ENCODE results near the gene WWC2. TPM values are rescaled to one million over a fixed set of nuclear protein-coding genes. Genes with fewer than 3 reads are reported as not detected.

The WWC2 gene
- total and polyA plus RNA-seq, 2 donors (not counting 3 experiments of a cell fraction or from before 2014, with no cell fraction given): 12.9 to 52.2 TPM

GRCh38 chr4:183362916-183363542, 264.0 kb downstream of the WWC2 start:
- no peaks in the 10 kb centered on the region for H3K36me3 ChIP-seq (ENCODE audit: control insufficient read depth in 2 of 2, extremely low read depth in 1 of 2, insufficient read depth in 2 of 2, low read length in 2 of 2)
- no peak overlapping the region for H3K9ac ChIP-seq (replicated peaks; ENCODE audit: extremely low read depth, insufficient read depth, low read length)
- dilution Hi-C loops (cut with MboI; ENCODE audit: extremely low pct_ligation_motif_present, low sequenced_read_pairs): no loop called here
- BruUV-seq (replicated peaks): no TSS peak
- no peak overlapping the region for H3K27ac ChIP-seq (ENCODE audit: insufficient read depth, low read depth, low read length)
- no peaks in the 10 kb centered on the region for H3K79me2 ChIP-seq (ENCODE audit: control insufficient read depth, insufficient read depth, low read length)
- H3K4me2 ChIP-seq (ENCODE audit: insufficient read depth, low read length): no peak overlapping the region
- H4K20me1 ChIP-seq (replicated peaks; ENCODE audit: control insufficient read depth, extremely low read depth, insufficient read depth, low read length): no peaks in the 10 kb centered on the region
- peaks cover 8% of the 10 kb centered on the region for H3K4me1 ChIP-seq (ENCODE audit: control insufficient read depth, extremely low read depth, insufficient read depth, low read length)
- TF ChIP-seq POLR2AphosphoS5 (IDR thresholded peaks at IDR 0.05; ENCODE audit: insufficient read depth, low read depth, low read length) (no peak), MYC (IDR thresholded peaks at IDR 0.05; ENCODE audit: low read depth, low read length) (no peak), CTCF (IDR thresholded peaks at IDR 0.05; ENCODE audit: extremely low read depth in 1 of 2, insufficient read depth in 1 of 2, low read depth in 1 of 2, low read length in 2 of 2) (peak in 1 of 2 donors; percentile 34)
- POLR2A ChIA-PET: no interaction called here
- no peaks in the 10 kb centered on the region for H3K9me1 ChIP-seq (replicated peaks; ENCODE audit: control insufficient read depth, extremely low read depth, insufficient read depth, low read length)
- H3K9me3 ChIP-seq (replicated peaks; ENCODE audit: control insufficient read depth, insufficient read depth, low read length): no peaks in the 10 kb centered on the region
- H3K27me3 ChIP-seq (ENCODE audit: control insufficient read depth in 2 of 2, insufficient read depth in 2 of 2, low read length in 2 of 2): no peaks in the 10 kb centered on the region
- peak; percentile 52 for DNase-seq (ENCODE audit: low read depth, low spot score)
- no peak overlapping the region for H3K4me3 ChIP-seq (replicated peaks in 1 of 3; ENCODE audit: insufficient read depth in 1 of 3, low read depth in 1 of 3, low read length in 3 of 3)
- intact Hi-C loops (cut with micrococcal nuclease): loop anchor here (1.0 kb wide), 1 partner anchor 101 kb away; no protein-coding TSS in a partner anchor
- FAIRE-seq: no peak
- H2AFZ ChIP-seq (ENCODE audit: low read depth, low read length): no peak overlapping the region
- CTCF ChIA-PET: interaction anchor here (0.6 to 5.1 kb wide), 9 partner anchors 12 to 387 kb away, joined by 3 to 33 read pairs (median 4); no protein-coding TSS in a partner anchor

DNA sequence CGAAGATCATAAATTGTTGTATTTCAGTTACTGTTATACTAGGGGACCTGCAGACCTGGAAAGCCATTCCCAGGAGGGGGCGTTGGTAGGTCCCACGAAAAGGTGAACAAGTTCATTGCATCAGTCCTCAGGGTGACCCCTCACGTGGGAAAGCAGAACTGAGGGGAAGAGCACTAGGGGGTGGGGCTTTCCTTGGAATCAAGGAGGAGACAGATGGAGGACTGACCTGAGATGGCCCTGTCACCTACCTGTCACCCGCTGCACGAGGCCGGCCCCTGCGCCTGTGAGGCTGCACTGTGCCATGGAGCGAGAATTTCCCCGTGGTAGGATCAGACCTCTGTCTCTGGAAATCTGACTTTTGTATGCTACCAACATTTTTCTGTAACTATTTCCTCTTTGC, 265.0 kb downstream of the WWC2 start:
- Histone ChIP-seq H3K4me3 (replicated peaks in 1 of 3; ENCODE audit: insufficient read depth in 1 of 3, low read depth in 1 of 3, low read length in 3 of 3) (no peak overlapping the region), H2AFZ (ENCODE audit: low read depth, low read length) (no peak overlapping the region), H3K79me2 (ENCODE audit: control insufficient read depth, insufficient read depth, low read length) (no peaks in the 10 kb centered on the region), H3K9ac (replicated peaks; ENCODE audit: extremely low read depth, insufficient read depth, low read length) (no peak overlapping the region), H3K9me1 (replicated peaks; ENCODE audit: control insufficient read depth, extremely low read depth, insufficient read depth, low read length) (no peaks in the 10 kb centered on the region), H3K4me2 (ENCODE audit: insufficient read depth, low read length) (no peak overlapping the region), H3K27me3 (ENCODE audit: control insufficient read depth in 2 of 2, insufficient read depth in 2 of 2, low read length in 2 of 2) (no peaks in the 10 kb centered on the region), H3K4me1 (ENCODE audit: control insufficient read depth, extremely low read depth, insufficient read depth, low read length) (peaks cover 8% of the 10 kb centered on the region), H3K27ac (ENCODE audit: insufficient read depth, low read depth, low read length) (no peak overlapping the region), H3K36me3 (ENCODE audit: control insufficient read depth in 2 of 2, extremely low read depth in 1 of 2, insufficient read depth in 2 of 2, low read length in 2 of 2) (no peaks in the 10 kb centered on the region), H4K20me1 (replicated peaks; ENCODE audit: control insufficient read depth, extremely low read depth, insufficient read depth, low read length) (no peaks in the 10 kb centered on the region), H3K9me3 (replicated peaks; ENCODE audit: control insufficient read depth, insufficient read depth, low read length) (no peaks in the 10 kb centered on the region)
- BruUV-seq (replicated peaks): no TSS peak
- dilution Hi-C loops (cut with MboI; ENCODE audit: extremely low pct_ligation_motif_present, low sequenced_read_pairs) (no loop called here), intact Hi-C loops (cut with micrococcal nuclease) (no loop called here)
- TF ChIP-seq MAX (IDR thresholded peaks at IDR 0.05; ENCODE audit: insufficient read depth, insufficient read length) (no peak), FOS (IDR thresholded peaks at IDR 0.05; ENCODE audit: borderline replicate concordance, insufficient read depth, low read length) (no peak), GATA2 (IDR thresholded peaks at IDR 0.05; ENCODE audit: insufficient read depth, insufficient read length, low read depth, low read length) (no peak), POLR2AphosphoS5 (IDR thresholded peaks at IDR 0.05; ENCODE audit: insufficient read depth, low read depth, low read length) (no peak), MYC (IDR thresholded peaks at IDR 0.05; ENCODE audit: low read depth, low read length) (no peak), JUN (IDR thresholded peaks at IDR 0.05; ENCODE audit: borderline replicate concordance, insufficient read depth, insufficient read length, low read depth) (no peak), CTCF (IDR thresholded peaks at IDR 0.05; ENCODE audit: extremely low read depth in 1 of 2, insufficient read depth in 1 of 2, low read depth in 1 of 2, low read length in 2 of 2) (no peak)
- FAIRE-seq (no peak), DNase-seq (ENCODE audit: low read depth, low spot score) (no peak)
- CTCF ChIA-PET: interaction anchor here (0.9 to 5.1 kb wide), 7 partner anchors 11 to 102 kb away, joined by 3 to 33 read pairs (median 5); no protein-coding TSS in a partner anchor
- POLR2A ChIA-PET: no interaction called here

Data from endothelial cell of umbilical vein (primary cell).